ENCODE results near the gene RBL2.
"Not testable (repeated sequence)": the region's sequence is repeated elsewhere in the genome, so short reads cannot be mapped to it uniquely, and the experiment has no call there.

The RBL2 gene

DNA sequence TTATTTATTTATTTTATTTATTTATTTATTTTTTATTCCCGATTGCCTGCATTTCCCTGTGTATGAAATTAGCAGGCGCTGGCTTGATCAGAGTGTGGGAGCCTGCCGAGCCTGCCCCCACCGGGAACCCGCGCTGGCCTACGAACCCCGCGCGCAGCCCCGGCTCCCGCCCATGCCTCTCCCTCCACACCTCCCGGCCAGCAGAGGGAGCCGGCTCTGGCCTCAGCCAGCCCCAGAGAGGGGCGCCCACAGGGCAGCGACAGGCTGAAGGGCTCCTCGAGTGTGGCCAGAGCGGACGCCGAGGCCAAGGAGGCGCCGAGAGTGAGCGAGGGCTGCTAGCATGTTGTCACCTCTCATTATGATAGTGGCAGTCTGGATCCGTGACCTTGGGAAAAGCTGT is 13.0 kb upstream of the RBL2 start:
- Histone ChIP-seq H3K4me3 (ENCODE audit: low read depth in 1 of 5, low read length in 5 of 5) (no peak overlapping the region), H3K9me3 (ENCODE audit: control insufficient read depth in 5 of 5, low read length in 5 of 5) (peaks cover 0 to 12% (median 0%) of the 10 kb centered on the region in 5 donors), H3K9ac (ENCODE audit: low read length in 5 of 5) (no peak overlapping the region), H3K27ac (ENCODE audit: low read depth, low read length) (no peak overlapping the region), H3K36me3 (ENCODE audit: control insufficient read depth in 5 of 5, insufficient read depth in 5 of 5, low read length in 5 of 5) (no peaks in the 10 kb centered on the region), H3K4me1 (ENCODE audit: control insufficient read depth in 5 of 5, insufficient read depth in 5 of 5, low read length in 5 of 5) (peaks cover 0 to 5% (median 4%) of the 10 kb centered on the region in 5 donors), H3K27me3 (ENCODE audit: control insufficient read depth in 5 of 5, insufficient read depth in 4 of 5, low read length in 5 of 5) (no peaks in the 10 kb centered on the region)

DNA sequence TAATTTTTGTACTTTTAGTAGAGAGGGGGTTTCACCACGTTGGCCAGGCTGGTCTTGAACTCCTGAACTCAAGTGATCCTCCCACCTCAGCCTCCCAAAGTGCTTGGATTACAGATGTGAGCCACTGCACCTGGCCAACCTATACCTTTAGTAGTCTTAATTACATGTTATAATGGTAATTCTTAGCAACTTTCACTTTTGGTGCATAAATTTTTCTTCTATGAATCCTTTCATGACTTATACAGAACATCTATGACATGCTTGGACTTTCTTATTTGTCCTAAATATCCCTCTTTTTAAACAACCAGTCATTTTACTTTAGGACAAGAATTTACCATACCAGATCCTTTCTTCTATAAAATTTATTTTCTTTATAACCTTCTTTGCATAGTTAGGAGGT is 10.3 kb upstream of the RBL2 start:
- H3K9me3 ChIP-seq (ENCODE audit: control insufficient read depth in 5 of 5, low read length in 5 of 5): peaks cover 0 to 12% (median 0%) of the 10 kb centered on the region in 5 donors
- H3K36me3 ChIP-seq (ENCODE audit: control insufficient read depth in 5 of 5, insufficient read depth in 5 of 5, low read length in 5 of 5); H3K27ac ChIP-seq (ENCODE audit: low read depth, low read length); H3K4me1 ChIP-seq (ENCODE audit: control insufficient read depth in 5 of 5, insufficient read depth in 5 of 5, low read length in 5 of 5); H3K27me3 ChIP-seq (ENCODE audit: control insufficient read depth in 5 of 5, insufficient read depth in 4 of 5, low read length in 5 of 5); H3K9ac ChIP-seq (ENCODE audit: low read length in 5 of 5); H3K4me3 ChIP-seq (ENCODE audit: low read depth in 1 of 5, low read length in 5 of 5): not testable (repeated sequence)

DNA sequence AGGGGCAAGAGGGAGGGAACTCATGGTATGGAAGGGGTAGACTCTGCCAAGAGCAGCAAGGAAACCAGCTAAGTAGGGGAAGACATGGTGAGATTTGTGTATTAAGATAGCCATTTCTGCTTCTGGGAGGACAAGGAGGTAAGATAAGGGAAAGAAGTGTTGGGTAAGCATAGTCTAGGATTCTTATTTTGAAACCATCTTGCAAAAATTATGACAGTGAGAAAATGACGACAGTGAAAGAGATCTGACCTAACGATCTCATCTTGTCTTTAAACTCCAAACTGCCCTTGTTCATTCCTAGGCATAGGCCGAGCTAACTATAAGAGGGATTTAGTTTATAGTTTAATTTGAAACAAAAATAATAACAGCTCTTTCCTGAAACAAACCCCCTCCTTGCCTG is 5.6 kb upstream of the RBL2 start:
- H3K9me3 ChIP-seq (ENCODE audit: control insufficient read depth in 5 of 5, low read length in 5 of 5): peaks cover 0 to 11% (median 0%) of the 10 kb centered on the region in 5 donors
- no peaks in the 10 kb centered on the region for H3K27me3 ChIP-seq (ENCODE audit: control insufficient read depth in 5 of 5, insufficient read depth in 4 of 5, low read length in 5 of 5)
- H3K27ac ChIP-seq (ENCODE audit: low read depth, low read length): no peak overlapping the region
- H3K36me3 ChIP-seq (ENCODE audit: control insufficient read depth in 5 of 5, insufficient read depth in 5 of 5, low read length in 5 of 5): no peaks in the 10 kb centered on the region
- H3K9ac ChIP-seq (ENCODE audit: low read length in 5 of 5): no peak overlapping the region
- H3K4me3 ChIP-seq (ENCODE audit: low read depth in 1 of 5, low read length in 5 of 5): no peak overlapping the region
- H3K4me1 ChIP-seq (ENCODE audit: control insufficient read depth in 5 of 5, insufficient read depth in 5 of 5, low read length in 5 of 5): peaks cover 0 to 5% (median 2%) of the 10 kb centered on the region in 5 donors

DNA sequence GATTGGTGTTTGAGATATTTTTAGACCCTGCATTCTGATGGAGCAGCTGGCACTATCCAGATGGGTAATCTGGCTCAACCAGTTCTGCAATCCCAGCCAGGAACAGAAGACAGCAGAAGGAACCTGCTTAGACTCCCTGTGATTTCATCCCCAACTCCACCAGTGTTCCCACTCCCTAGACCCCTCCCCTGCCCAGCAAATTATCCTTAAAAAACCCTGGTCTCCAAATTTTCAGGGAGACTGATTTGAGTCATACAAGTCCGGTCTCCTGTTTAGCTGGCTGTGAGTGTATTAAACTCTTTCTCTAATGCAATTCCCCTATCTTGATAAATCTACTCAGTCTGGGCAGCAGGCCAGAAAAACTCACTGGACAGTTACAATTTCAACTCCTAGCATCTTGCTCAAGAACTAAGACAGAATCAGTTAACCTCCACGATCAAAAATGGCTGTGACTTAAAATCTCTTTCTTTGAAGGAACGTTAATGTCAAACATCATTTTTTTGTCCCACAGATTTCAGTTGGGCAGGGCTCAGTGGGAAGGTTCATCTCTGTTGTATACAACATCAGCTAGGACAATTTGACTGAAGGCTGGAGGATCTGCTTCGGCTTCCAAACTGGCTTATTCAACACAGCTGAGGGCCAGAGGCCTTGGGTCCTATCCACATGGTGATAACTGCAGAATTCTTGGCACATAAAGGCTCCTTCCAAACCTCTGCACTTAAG is 4.9 kb upstream of the RBL2 start:
- H3K36me3 ChIP-seq (ENCODE audit: control insufficient read depth in 5 of 5, insufficient read depth in 5 of 5, low read length in 5 of 5): no peaks in the 10 kb centered on the region
- peaks cover 0 to 6% (median 0%) of the 10 kb centered on the region in 5 donors for H3K9me3 ChIP-seq (ENCODE audit: control insufficient read depth in 5 of 5, low read length in 5 of 5)
- no peaks in the 10 kb centered on the region for H3K27me3 ChIP-seq (ENCODE audit: control insufficient read depth in 5 of 5, insufficient read depth in 4 of 5, low read length in 5 of 5)
- no peak overlapping the region for H3K4me3 ChIP-seq (ENCODE audit: low read depth in 1 of 5, low read length in 5 of 5)
- H3K27ac ChIP-seq (ENCODE audit: low read depth, low read length): no peak overlapping the region
- no peak overlapping the region for H3K9ac ChIP-seq (ENCODE audit: low read length in 5 of 5)
- H3K4me1 ChIP-seq (ENCODE audit: control insufficient read depth in 5 of 5, insufficient read depth in 5 of 5, low read length in 5 of 5): peaks cover 2 to 9% (median 6%) of the 10 kb centered on the region in 5 donors

DNA sequence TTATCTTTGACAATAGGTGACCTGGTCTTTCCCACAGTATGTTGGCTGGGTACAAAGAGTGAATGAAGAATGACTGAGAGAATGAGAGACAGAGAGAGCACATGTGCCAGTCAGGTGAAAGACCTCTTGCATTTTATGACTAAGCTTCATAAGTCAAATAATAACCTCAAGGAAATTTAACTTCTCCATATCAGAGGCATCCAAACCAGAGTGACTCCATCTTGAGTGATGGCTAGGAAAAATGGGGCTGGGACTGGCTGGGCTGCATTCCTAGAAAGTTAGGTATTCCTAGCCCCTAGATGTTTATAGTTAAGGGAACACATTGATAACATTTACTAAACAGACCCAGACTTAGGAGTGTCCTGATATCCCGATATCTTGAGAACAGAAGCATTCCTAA is 3.9 kb upstream of the RBL2 start:
- Histone ChIP-seq H3K4me3 (ENCODE audit: low read depth in 1 of 5, low read length in 5 of 5) (no peak overlapping the region), H3K4me1 (ENCODE audit: control insufficient read depth in 5 of 5, insufficient read depth in 5 of 5, low read length in 5 of 5) (peaks cover 2 to 12% (median 6%) of the 10 kb centered on the region in 5 donors), H3K9ac (ENCODE audit: low read length in 5 of 5) (no peak overlapping the region), H3K27me3 (ENCODE audit: control insufficient read depth in 5 of 5, insufficient read depth in 4 of 5, low read length in 5 of 5) (no peaks in the 10 kb centered on the region), H3K27ac (ENCODE audit: low read depth, low read length) (no peak overlapping the region), H3K36me3 (ENCODE audit: control insufficient read depth in 5 of 5, insufficient read depth in 5 of 5, low read length in 5 of 5) (no peaks in the 10 kb centered on the region), H3K9me3 (ENCODE audit: control insufficient read depth in 5 of 5, low read length in 5 of 5) (peaks cover 0 to 5% (median 0%) of the 10 kb centered on the region in 5 donors)

DNA sequence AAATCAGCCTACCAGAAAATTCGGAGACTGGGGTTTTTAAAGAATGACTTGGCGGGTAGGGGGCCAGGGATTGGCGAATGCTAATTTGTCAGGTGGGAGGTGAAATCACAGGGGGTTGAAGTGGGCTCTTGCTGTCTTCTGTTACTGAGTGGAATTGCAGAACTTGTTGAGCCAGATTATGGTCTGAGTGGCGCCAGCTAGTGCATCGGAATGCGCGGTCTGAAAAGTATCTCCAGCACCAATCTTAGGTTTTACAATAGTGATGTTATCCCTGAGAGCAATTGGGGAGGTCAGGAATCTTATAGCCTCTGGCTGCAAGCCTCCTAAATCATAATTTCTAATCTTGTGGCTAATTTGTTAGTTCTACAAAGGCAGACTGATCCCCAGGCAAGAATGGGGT is 762 bp upstream of the RBL2 start:
- H3K4me1 ChIP-seq (ENCODE audit: control insufficient read depth in 5 of 5, insufficient read depth in 5 of 5, low read length in 5 of 5): peaks cover 2 to 24% (median 18%) of the 10 kb centered on the region in 5 donors
- no peaks in the 10 kb centered on the region for H3K27me3 ChIP-seq (ENCODE audit: control insufficient read depth in 5 of 5, insufficient read depth in 4 of 5, low read length in 5 of 5)
- peak overlapping the region; percentile 80 to 100 (median 88) for H3K4me3 ChIP-seq (ENCODE audit: low read depth in 1 of 5, low read length in 5 of 5)
- peak overlapping the region in 2 of 5 donors; percentile 87 to 95 for H3K9ac ChIP-seq (ENCODE audit: low read length in 5 of 5)
- H3K27ac ChIP-seq (ENCODE audit: low read depth, low read length): peak overlapping the region; percentile 87
- no peaks in the 10 kb centered on the region for H3K36me3 ChIP-seq (ENCODE audit: control insufficient read depth in 5 of 5, insufficient read depth in 5 of 5, low read length in 5 of 5)
- H3K9me3 ChIP-seq (ENCODE audit: control insufficient read depth in 5 of 5, low read length in 5 of 5): peaks cover 0 to 5% (median 0%) of the 10 kb centered on the region in 5 donors

DNA sequence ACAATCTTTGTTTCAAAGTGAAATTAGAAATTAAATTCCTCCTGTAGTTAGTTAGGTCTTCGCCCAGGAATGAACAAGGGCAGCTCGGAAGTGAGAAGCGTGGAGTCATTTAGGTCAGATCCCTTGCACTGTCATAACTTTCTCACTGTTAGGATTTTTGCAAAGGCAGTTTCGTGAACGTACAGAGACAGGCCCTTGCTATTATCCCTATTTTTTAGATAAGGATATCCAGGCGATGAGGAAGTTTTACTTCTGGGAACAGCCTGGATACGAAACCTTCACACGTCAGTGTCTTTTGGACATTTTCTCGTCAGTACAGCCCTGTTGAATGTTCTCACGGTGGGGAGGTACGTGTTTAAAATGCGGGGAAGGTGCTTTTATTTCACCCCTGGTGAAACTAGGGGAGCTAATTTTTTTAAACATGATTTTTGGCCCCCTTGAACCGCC is 318 bp upstream of the RBL2 start:
- peak overlapping the region; percentile 80 to 100 (median 88) for H3K4me3 ChIP-seq (ENCODE audit: low read depth in 1 of 5, low read length in 5 of 5)
- peak overlapping the region; percentile 87 for H3K27ac ChIP-seq (ENCODE audit: low read depth, low read length)
- peaks cover 2 to 29% (median 18%) of the 10 kb centered on the region in 5 donors for H3K4me1 ChIP-seq (ENCODE audit: control insufficient read depth in 5 of 5, insufficient read depth in 5 of 5, low read length in 5 of 5)
- H3K9me3 ChIP-seq (ENCODE audit: control insufficient read depth in 5 of 5, low read length in 5 of 5): peaks cover 0 to 5% (median 0%) of the 10 kb centered on the region in 5 donors
- peak overlapping the region; percentile 69 to 99 (median 92) for H3K9ac ChIP-seq (ENCODE audit: low read length in 5 of 5)
- no peaks in the 10 kb centered on the region for H3K27me3 ChIP-seq (ENCODE audit: control insufficient read depth in 5 of 5, insufficient read depth in 4 of 5, low read length in 5 of 5)
- H3K36me3 ChIP-seq (ENCODE audit: control insufficient read depth in 5 of 5, insufficient read depth in 5 of 5, low read length in 5 of 5): no peaks in the 10 kb centered on the region

DNA sequence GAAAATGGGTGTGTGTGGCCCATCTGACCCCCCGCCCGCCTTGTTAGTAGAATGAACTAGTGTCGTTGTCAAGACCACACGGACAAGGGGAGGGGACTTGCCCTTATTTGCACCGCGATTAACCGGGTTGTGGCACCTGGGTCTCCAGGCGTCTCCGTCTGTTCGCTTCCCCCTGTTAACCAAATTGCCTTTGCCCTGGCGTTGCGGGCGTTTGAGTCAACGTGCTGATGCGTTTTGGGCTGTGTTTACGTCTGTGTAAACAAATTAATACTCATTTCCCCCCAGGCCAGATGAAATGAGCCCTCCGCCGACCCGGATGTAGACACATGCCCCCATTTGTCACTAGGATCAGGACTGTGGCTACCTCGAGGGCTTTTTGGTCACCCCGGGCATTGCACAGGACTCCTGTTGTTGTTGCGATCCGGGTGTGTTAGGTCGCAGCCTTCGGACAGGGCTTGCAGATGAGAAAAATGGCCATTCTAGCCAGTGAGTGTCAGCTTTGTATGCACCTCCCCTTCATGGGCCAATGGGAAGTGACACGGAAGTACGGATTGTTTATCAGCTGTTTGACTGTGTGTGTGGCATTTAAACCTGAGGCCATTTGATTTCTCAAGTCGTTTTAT is 906 bp downstream of the RBL2 start:
- H3K9ac ChIP-seq (ENCODE audit: low read length in 5 of 5): peak overlapping the region; percentile 81 to 99 (median 92)
- H3K9me3 ChIP-seq (ENCODE audit: control insufficient read depth in 5 of 5, low read length in 5 of 5): no peaks in the 10 kb centered on the region
- peak overlapping the region; percentile 80 to 100 (median 99) for H3K4me3 ChIP-seq (ENCODE audit: low read depth in 1 of 5, low read length in 5 of 5)
- H3K36me3 ChIP-seq (ENCODE audit: control insufficient read depth in 5 of 5, insufficient read depth in 5 of 5, low read length in 5 of 5): peaks cover 0 to 3% (median 0%) of the 10 kb centered on the region in 5 donors
- no peaks in the 10 kb centered on the region for H3K27me3 ChIP-seq (ENCODE audit: control insufficient read depth in 5 of 5, insufficient read depth in 4 of 5, low read length in 5 of 5)
- peaks cover 2 to 32% (median 18%) of the 10 kb centered on the region in 5 donors for H3K4me1 ChIP-seq (ENCODE audit: control insufficient read depth in 5 of 5, insufficient read depth in 5 of 5, low read length in 5 of 5)
- peak overlapping the region; percentile 87 for H3K27ac ChIP-seq (ENCODE audit: low read depth, low read length)

DNA sequence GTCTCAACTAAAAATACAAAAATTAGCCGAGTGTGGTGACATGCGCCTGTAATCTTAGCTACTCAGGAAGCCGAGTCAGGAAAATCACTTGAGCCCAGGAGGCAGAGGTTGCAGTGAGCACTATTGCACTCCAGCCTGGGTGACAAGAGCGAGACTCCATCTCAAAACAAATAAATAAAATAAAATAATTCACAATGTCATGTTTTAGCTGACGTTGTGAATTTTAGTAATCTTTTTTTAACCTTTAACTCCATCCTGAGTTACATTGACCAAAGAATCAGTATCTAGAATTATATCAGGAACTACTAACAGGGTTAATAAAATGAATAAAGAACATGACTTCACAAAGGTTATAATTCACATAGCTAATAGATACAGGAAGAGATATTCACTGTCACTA is 5.9 kb downstream of the RBL2 start:
- H3K4me3 ChIP-seq (ENCODE audit: low read depth in 1 of 5, low read length in 5 of 5): no peak overlapping the region
- H3K27me3 ChIP-seq (ENCODE audit: control insufficient read depth in 5 of 5, insufficient read depth in 4 of 5, low read length in 5 of 5): no peaks in the 10 kb centered on the region
- H3K9me3 ChIP-seq (ENCODE audit: control insufficient read depth in 5 of 5, low read length in 5 of 5): no peaks in the 10 kb centered on the region
- H3K36me3 ChIP-seq (ENCODE audit: control insufficient read depth in 5 of 5, insufficient read depth in 5 of 5, low read length in 5 of 5): peaks cover 9 to 35% (median 14%) of the 10 kb centered on the region in 5 donors
- no peak overlapping the region for H3K27ac ChIP-seq (ENCODE audit: low read depth, low read length)
- H3K4me1 ChIP-seq (ENCODE audit: control insufficient read depth in 5 of 5, insufficient read depth in 5 of 5, low read length in 5 of 5): peaks cover 0 to 26% (median 11%) of the 10 kb centered on the region in 5 donors
- H3K9ac ChIP-seq (ENCODE audit: low read length in 5 of 5): no peak overlapping the region

DNA sequence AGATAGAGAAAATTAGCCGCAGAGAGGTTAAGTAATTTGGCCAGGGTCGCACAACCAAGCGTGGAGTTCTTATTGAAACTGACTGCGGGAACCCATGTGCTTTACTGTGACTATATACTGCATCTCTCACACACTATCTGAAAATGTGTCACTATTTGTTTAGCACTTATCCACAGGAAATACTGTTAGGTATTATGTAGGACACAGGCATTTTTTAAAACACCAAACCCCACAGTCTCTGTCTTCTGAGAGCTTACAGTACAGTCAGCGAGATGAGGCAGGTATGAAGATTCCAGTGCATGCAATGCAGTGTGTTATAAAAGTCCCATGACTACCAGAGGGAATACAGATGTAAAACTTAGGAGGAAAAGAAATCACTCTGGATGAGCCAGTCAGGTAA is 11.3 kb downstream of the RBL2 start:
- H3K36me3 ChIP-seq (ENCODE audit: control insufficient read depth in 5 of 5, insufficient read depth in 5 of 5, low read length in 5 of 5): peaks cover 27 to 54% (median 41%) of the 10 kb centered on the region in 5 donors

More for the DNA sequence above, 11.3 kb downstream of the RBL2 start:
- Histone ChIP-seq H3K27ac (ENCODE audit: low read depth, low read length) (no peak overlapping the region), H3K9me3 (ENCODE audit: control insufficient read depth in 5 of 5, low read length in 5 of 5) (no peaks in the 10 kb centered on the region), H3K4me1 (ENCODE audit: control insufficient read depth in 5 of 5, insufficient read depth in 5 of 5, low read length in 5 of 5) (no peaks in the 10 kb centered on the region), H3K9ac (ENCODE audit: low read length in 5 of 5) (no peak overlapping the region), H3K27me3 (ENCODE audit: control insufficient read depth in 5 of 5, insufficient read depth in 4 of 5, low read length in 5 of 5) (no peaks in the 10 kb centered on the region), H3K4me3 (ENCODE audit: low read depth in 1 of 5, low read length in 5 of 5) (no peak overlapping the region)

Data from subcutaneous abdominal adipose tissue (tissue), 5 donors.